Activated T-cell treated with anti-CD3 and anti-CD28 coated beads for 24 hours (primary cell): ENCODE measurements around the gene RPTOR.

ENCODE experiments used
- DNase-seq: peaks from one replicate; pipeline ENCODE4 v3.0.0-alpha.2; 2020; ENCODE audit warnings: low read depth

Gene RPTOR

GRCh38 chr17:80917716-80918560 is 373.3 kb downstream of the RPTOR start:
- DNase-seq, result no peak

- DNase-seq, result no peak
Observed at GRCh38 chr17:80918731-80919130, 374.1 kb downstream of the RPTOR start.

GRCh38 chr17:80919331-80920311 is 375.0 kb downstream of the RPTOR start:
- no peak for DNase-seq

- no peak for DNase-seq
Observed at GRCh38 chr17:80920441-80920840, 375.8 kb downstream of the RPTOR start.

GRCh38 chr17:80921159-80921558 is 376.5 kb downstream of the RPTOR start:
- DNase-seq, result no peak

GRCh38 chr17:80921741-80922579 is 377.3 kb downstream of the RPTOR start:
- DNase-seq, result no peak

GRCh38 chr17:80922580-80923160 is 378.0 kb downstream of the RPTOR start:
- no peak for DNase-seq

GRCh38 chr17:80923211-80924110 is 378.8 kb downstream of the RPTOR start:
- DNase-seq, result no peak

GRCh38 chr17:80924111-80924806 is 379.6 kb downstream of the RPTOR start:
- no peak for DNase-seq

GRCh38 chr17:80924807-80925610 is 380.4 kb downstream of the RPTOR start:
- no peak for DNase-seq

GRCh38 chr17:80925688-80926335 is 381.2 kb downstream of the RPTOR start:
- DNase-seq, result no peak

GRCh38 chr17:80926591-80927250 is 382.1 kb downstream of the RPTOR start:
- no peak for DNase-seq

- no peak for DNase-seq
Observed at GRCh38 chr17:80927791-80928216, 383.2 kb downstream of the RPTOR start.

GRCh38 chr17:80929449-80929848 is 384.8 kb downstream of the RPTOR start:
- DNase-seq, result no peak

- no peak for DNase-seq
Observed at GRCh38 chr17:80930335-80931279, 386.0 kb downstream of the RPTOR start.

- DNase-seq, result no peak
Observed at GRCh38 chr17:80931421-80932265, 387.0 kb downstream of the RPTOR start.
